ENCODE measurements around the gene H6PD. TPM values are rescaled to one million over a fixed set of nuclear protein-coding genes. Genes with fewer than 3 reads are reported as not detected.

H6PD gene
- total RNA-seq, 2 donors from 2014 or later: 16.1 to 19.2 TPM

GRCh38 chr1:9289090-9289534 is 54.5 kb downstream of the H6PD start:
- no peak overlapping the region for H3K4me3 Mint-ChIP-seq
- DNase-seq (peak; percentile 62 to 85 (median 68)), ATAC-seq (peak; percentile 27)
- H3K4me1 Mint-ChIP-seq: peaks cover 8% of the 10 kb centered on the region
- H3K27ac Mint-ChIP-seq: no peak overlapping the region
- H3K27me3 Mint-ChIP-seq: no peaks in the 10 kb centered on the region
- H3K36me3 Mint-ChIP-seq (ENCODE audit: low read depth): no peaks in the 10 kb centered on the region
- peaks cover 3% of the 10 kb centered on the region for H3K9me3 ChIP-seq (ENCODE audit: control insufficient read depth, low read length, poor library complexity, severe bottlenecking)

- H3K4me1 Mint-ChIP-seq: peaks cover 9% of the 10 kb centered on the region
- no peaks in the 10 kb centered on the region for H3K27me3 Mint-ChIP-seq
- no peak for ATAC-seq
- no peak overlapping the region for H3K27ac Mint-ChIP-seq
- H3K4me3 Mint-ChIP-seq: no peak overlapping the region
- no peaks in the 10 kb centered on the region for H3K36me3 Mint-ChIP-seq (ENCODE audit: low read depth)
- no peak for DNase-seq
- no peaks in the 10 kb centered on the region for H3K9me3 ChIP-seq (ENCODE audit: control insufficient read depth, low read length, poor library complexity, severe bottlenecking)
These were observed 55.3 kb downstream of the H6PD start for GRCh38 chr1:9289711-9290485.

GRCh38 chr1:9291914-9292360 is 57.4 kb downstream of the H6PD start:
- H3K27me3 Mint-ChIP-seq: no peaks in the 10 kb centered on the region
- peak overlapping the region; percentile 65 for H3K4me3 Mint-ChIP-seq
- no peak for DNase-seq
- H3K36me3 Mint-ChIP-seq (ENCODE audit: low read depth): no peaks in the 10 kb centered on the region
- no peak overlapping the region for H3K27ac Mint-ChIP-seq
- no peaks in the 10 kb centered on the region for H3K9me3 ChIP-seq (ENCODE audit: control insufficient read depth, low read length, poor library complexity, severe bottlenecking)
- H3K4me1 Mint-ChIP-seq: peaks cover 19% of the 10 kb centered on the region
- ATAC-seq: no peak

GRCh38 chr1:9292361-9293240 is 58.0 kb downstream of the H6PD start, which contains the start of gene SPSB1:
TSS of gene SPSB1 (plus strand) at chr1:9292894. CDS start at chr1:9355892, 62,998 bp downstream.
- Mint-ChIP-seq H3K27ac (no peak within 1 kb of the TSS), H3K27me3 (no peaks in the 10 kb centered on the region), H3K4me3 (peak within 1 kb of the TSS; percentile 65), H3K4me1 (peaks cover 22% of the 10 kb centered on the region), H3K36me3 (ENCODE audit: low read depth) (no peaks in the 10 kb centered on the region)
- H3K9me3 ChIP-seq (ENCODE audit: control insufficient read depth, low read length, poor library complexity, severe bottlenecking): no peaks in the 10 kb centered on the region
- ATAC-seq (peak; percentile 73), DNase-seq (peak; percentile 34 to 64 (median 56))

- Mint-ChIP-seq H3K27ac (no peak overlapping the region), H3K36me3 (ENCODE audit: low read depth) (no peaks in the 10 kb centered on the region), H3K4me1 (peaks cover 23% of the 10 kb centered on the region), H3K4me3 (no peak overlapping the region), H3K27me3 (no peaks in the 10 kb centered on the region)
- DNase-seq (no peak), ATAC-seq (no peak)
- H3K9me3 ChIP-seq (ENCODE audit: control insufficient read depth, low read length, poor library complexity, severe bottlenecking): no peaks in the 10 kb centered on the region
These were observed 58.6 kb downstream of the H6PD start for GRCh38 chr1:9293241-9293532.

GRCh38 chr1:9293533-9294404 is 59.2 kb downstream of the H6PD start:
- no peaks in the 10 kb centered on the region for H3K9me3 ChIP-seq (ENCODE audit: control insufficient read depth, low read length, poor library complexity, severe bottlenecking)
- H3K4me1 Mint-ChIP-seq: peaks cover 23% of the 10 kb centered on the region
- ATAC-seq (peak; percentile 44), DNase-seq (peak; percentile 20 to 47 (median 39))
- no peaks in the 10 kb centered on the region for H3K27me3 Mint-ChIP-seq
- no peaks in the 10 kb centered on the region for H3K36me3 Mint-ChIP-seq (ENCODE audit: low read depth)
- H3K4me3 Mint-ChIP-seq: no peak overlapping the region
- no peak overlapping the region for H3K27ac Mint-ChIP-seq

- no peaks in the 10 kb centered on the region for H3K27me3 Mint-ChIP-seq
- no peak overlapping the region for H3K27ac Mint-ChIP-seq
- H3K4me3 Mint-ChIP-seq: no peak overlapping the region
- H3K9me3 ChIP-seq (ENCODE audit: control insufficient read depth, low read length, poor library complexity, severe bottlenecking): no peaks in the 10 kb centered on the region
- peaks cover 23% of the 10 kb centered on the region for H3K4me1 Mint-ChIP-seq
- no peak for DNase-seq
- no peaks in the 10 kb centered on the region for H3K36me3 Mint-ChIP-seq (ENCODE audit: low read depth)
- ATAC-seq: no peak
These were observed 59.8 kb downstream of the H6PD start for GRCh38 chr1:9294405-9294773.

- no peaks in the 10 kb centered on the region for H3K9me3 ChIP-seq (ENCODE audit: control insufficient read depth, low read length, poor library complexity, severe bottlenecking)
- Mint-ChIP-seq H3K4me1 (peaks cover 20% of the 10 kb centered on the region), H3K36me3 (ENCODE audit: low read depth) (no peaks in the 10 kb centered on the region), H3K27ac (no peak overlapping the region), H3K4me3 (no peak overlapping the region), H3K27me3 (no peaks in the 10 kb centered on the region)
- DNase-seq: no peak
- ATAC-seq: peak; percentile 22
These were observed 60.5 kb downstream of the H6PD start for GRCh38 chr1:9294910-9295636.

GRCh38 chr1:9295884-9296283 is 61.3 kb downstream of the H6PD start:
- Mint-ChIP-seq H3K4me3 (peak overlapping the region; percentile 25), H3K4me1 (peaks cover 22% of the 10 kb centered on the region), H3K27ac (peak overlapping the region; percentile 75), H3K27me3 (no peaks in the 10 kb centered on the region), H3K36me3 (ENCODE audit: low read depth) (no peaks in the 10 kb centered on the region)
- no peaks in the 10 kb centered on the region for H3K9me3 ChIP-seq (ENCODE audit: control insufficient read depth, low read length, poor library complexity, severe bottlenecking)
- ATAC-seq (no peak), DNase-seq (no peak)

GRCh38 chr1:9296850-9297249 is 62.3 kb downstream of the H6PD start:
- no peaks in the 10 kb centered on the region for H3K36me3 Mint-ChIP-seq (ENCODE audit: low read depth)
- ATAC-seq (no peak), DNase-seq (no peak)
- no peak overlapping the region for H3K4me3 Mint-ChIP-seq
- no peaks in the 10 kb centered on the region for H3K9me3 ChIP-seq (ENCODE audit: control insufficient read depth, low read length, poor library complexity, severe bottlenecking)
- H3K4me1 Mint-ChIP-seq: peaks cover 22% of the 10 kb centered on the region
- no peaks in the 10 kb centered on the region for H3K27me3 Mint-ChIP-seq
- H3K27ac Mint-ChIP-seq: no peak overlapping the region

- H3K4me1 Mint-ChIP-seq: peaks cover 27% of the 10 kb centered on the region
- H3K9me3 ChIP-seq (ENCODE audit: control insufficient read depth, low read length, poor library complexity, severe bottlenecking): no peaks in the 10 kb centered on the region
- no peaks in the 10 kb centered on the region for H3K36me3 Mint-ChIP-seq (ENCODE audit: low read depth)
- ATAC-seq: no peak
- H3K27ac Mint-ChIP-seq: no peak overlapping the region
- no peak for DNase-seq
- H3K27me3 Mint-ChIP-seq: no peaks in the 10 kb centered on the region
- peak overlapping the region; percentile 50 for H3K4me3 Mint-ChIP-seq
These were observed 63.3 kb downstream of the H6PD start for GRCh38 chr1:9297831-9298230.

GRCh38 chr1:9298282-9298681 is 63.7 kb downstream of the H6PD start:
- DNase-seq (no peak), ATAC-seq (no peak)
- peaks cover 29% of the 10 kb centered on the region for H3K4me1 Mint-ChIP-seq
- no peak overlapping the region for H3K4me3 Mint-ChIP-seq
- H3K36me3 Mint-ChIP-seq (ENCODE audit: low read depth): no peaks in the 10 kb centered on the region
- H3K9me3 ChIP-seq (ENCODE audit: control insufficient read depth, low read length, poor library complexity, severe bottlenecking): no peaks in the 10 kb centered on the region
- H3K27me3 Mint-ChIP-seq: no peaks in the 10 kb centered on the region
- H3K27ac Mint-ChIP-seq: no peak overlapping the region
